SK-N-SH (cell line): Measurements from ENCODE around the gene BORCS5. TPM values are rescaled to one million over a fixed set of nuclear protein-coding genes. Genes with fewer than 3 reads are reported as not detected.
"Not testable (repeated sequence)": the region's sequence is repeated elsewhere in the genome, so short reads cannot be mapped to it uniquely, and the experiment has no call there.

Experiments used
- CTCF ChIA-PET: fragments of 300-600, 350-600 bp; formaldehyde crosslinking; extraction: SDS; loops from one replicate; lab custom pipeline; 2021; lab: Yijun Ruan, JAX
- POLR2A ChIA-PET: fragments of 350-600 bp; sonication (Branson Sonifier 250); formaldehyde crosslinking; extraction: SDS; loops from one replicate; lab custom pipeline; 2020; ENCODE audit warnings: antibody characterized with exemption, inconsistent platforms; lab: Yijun Ruan, JAX
- DNase-seq: peaks from one replicate; pipeline ENCODE4 v3.0.0; 2012
- H2AFZ ChIP-seq: fragments of 200-600 bp; sonication (generic); 2 replicates; pipeline ENCODE4 v1.8.1; 2016; ENCODE audit warnings: antibody characterized with exemption, mild to moderate bottlenecking, low read depth
- H3F3A ChIP-seq: fragments of 200-600 bp; sonication (generic); replicated peaks from 2 replicates; pipeline ENCODE3; 2016; ENCODE audit warnings: antibody characterized with exemption, mild to moderate bottlenecking; ENCODE audit not compliant: insufficient read depth
- H3K27ac ChIP-seq, 2 experiments: fragments of 200-500 bp in 1 of 2; fragments of 200-600 bp in 1 of 2; sonication (Bioruptor generic) in 1 of 2; sonication (generic), shearing (Covaris generic) in 1 of 2; 2 replicates each; pipeline versions ENCODE4 v1.5.1 to v1.6.1; 2014 to 2016; ENCODE audit warnings: low read depth in 2 of 2, inconsistent platforms in 1 of 2, low read length in 1 of 2, mild to moderate bottlenecking in 1 of 2, mixed read lengths in 1 of 2
- H3K27me3 ChIP-seq: fragments of 200-600 bp; sonication (generic), shearing (Covaris generic); 2 replicates; pipeline ENCODE4 v1.6.1; 2016; ENCODE audit warnings: mixed run types; ENCODE audit not compliant: insufficient read depth
- H3K36me3 ChIP-seq, 2 experiments: fragments of 200-500 bp in 1 of 2; fragments of 200-600 bp in 1 of 2; sonication (Bioruptor generic) in 1 of 2; sonication (generic) in 1 of 2; replicated peaks in 1 of 2; 2 replicates each; pipeline versions ENCODE3 to v1.5.1; 2014 to 2016; ENCODE audit warnings: low read length in 1 of 2, mild to moderate bottlenecking in 1 of 2; ENCODE audit not compliant: insufficient read depth in 2 of 2, control insufficient read depth in 1 of 2
- H3K4me1 ChIP-seq, 2 experiments: fragments of 200-500 bp in 1 of 2; fragments of 200-600 bp in 1 of 2; sonication (Bioruptor generic) in 1 of 2; sonication (generic), shearing (Covaris generic) in 1 of 2; 2 replicates each; pipeline versions ENCODE4 v1.5.1 to v1.6.1; 2014 to 2016; ENCODE audit warnings: low read depth in 1 of 2, low read length in 1 of 2, mixed run types in 1 of 2; ENCODE audit not compliant: insufficient read depth in 2 of 2, control insufficient read depth in 1 of 2
- H3K4me2 ChIP-seq: fragments of 200-600 bp; sonication (generic), shearing (Covaris generic); 2 replicates; pipeline ENCODE4 v1.6.1; 2017; ENCODE audit warnings: mixed run types
- H3K4me3 ChIP-seq, 2 experiments: fragments of 200-500 bp in 1 of 2; fragments of 200-600 bp in 1 of 2; sonication (Bioruptor generic) in 1 of 2; sonication (generic), shearing (Covaris generic) in 1 of 2; 2 replicates each; pipeline versions ENCODE4 v1.5.1 to v1.8.1; 2014 to 2016; ENCODE audit warnings: low read depth in 2 of 2, inconsistent platforms in 1 of 2, low read length in 1 of 2, mild to moderate bottlenecking in 1 of 2, mixed read lengths in 1 of 2, moderate library complexity in 1 of 2
- H3K79me2 ChIP-seq: fragments of 200-600 bp; sonication (generic); 2 replicates; pipeline ENCODE4 v1.8.1; 2017; ENCODE audit warnings: mild to moderate bottlenecking; ENCODE audit not compliant: insufficient read depth
- H3K9ac ChIP-seq: fragments of 200-600 bp; sonication (generic); 2 replicates; pipeline ENCODE4 v1.6.1; 2017; ENCODE audit warnings: mixed run types
- H3K9me2 ChIP-seq: fragments of 200-600 bp; sonication (generic); 2 replicates; pipeline ENCODE4 v1.6.1; 2017; ENCODE audit warnings: mixed run types
- H3K9me3 ChIP-seq: fragments of 200-600 bp; sonication (generic); 2 replicates; pipeline ENCODE4 v1.6.1; 2017; ENCODE audit warnings: mixed run types, mild to moderate bottlenecking, moderate library complexity
- H4K20me1 ChIP-seq: fragments of 200-600 bp; sonication (generic); 2 replicates; pipeline ENCODE4 v1.6.1; 2017; ENCODE audit warnings: mild to moderate bottlenecking, mixed run types; ENCODE audit not compliant: insufficient read depth
- CTCF ChIP-seq: fragments of 200-600 bp; sonication (generic); IDR thresholded peaks from 2 replicates; pipeline ENCODE4 v1.6.1; 2017; ENCODE audit warnings: antibody characterized with exemption, mild to moderate bottlenecking, moderate library complexity
- EZH2phosphoT487 ChIP-seq: fragments of 200-600 bp; sonication (generic); IDR thresholded peaks from 2 replicates; pipeline ENCODE4 v1.6.1; 2017; ENCODE audit warnings: low read depth, mixed run types, mild to moderate bottlenecking, antibody characterized with exemption, moderate library complexity, borderline replicate concordance
- FOSL2 ChIP-seq: IDR thresholded peaks from 2 replicates; pipeline ENCODE4 v1.4.0; 2012; ENCODE audit warnings: low read depth, mild to moderate bottlenecking, moderate library complexity, borderline replicate concordance
- FOXM1 ChIP-seq: IDR thresholded peaks from 2 replicates; pipeline ENCODE4 v1.4.0; 2012; ENCODE audit warnings: low read depth, mild to moderate bottlenecking
- JUND ChIP-seq: IDR thresholded peaks from 2 replicates; pipeline ENCODE4 v1.4.0; 2012
- MAX ChIP-seq: IDR thresholded peaks from 2 replicates; pipeline ENCODE4 v1.4.0; 2012; ENCODE audit warnings: low read depth
- MXI1 ChIP-seq: IDR thresholded peaks from 2 replicates; pipeline ENCODE4 v1.6.1; 2012; ENCODE audit warnings: mild to moderate bottlenecking, low read depth, low read length, improper control_type of control experiment
- RAD21 ChIP-seq: IDR thresholded peaks from 2 replicates; pipeline ENCODE4 v1.6.1; 2012; ENCODE audit warnings: mild to moderate bottlenecking, low read length
- TAF1 ChIP-seq: IDR thresholded peaks from 2 replicates; pipeline ENCODE4 v1.6.1; 2012; ENCODE audit warnings: low read depth, mild to moderate bottlenecking, low read length, moderate library complexity, borderline replicate concordance
- WGBS: methylation state at CpG from one replicate; pipeline ENCODE4 v1.1.6; 2017; ENCODE audit warnings: low lambda C conversion rate; 5-methylcytosine and 5-hydroxymethylcytosine counted together
- polyA plus RNA-seq, 3 experiments: library from polyadenylated mRNA; depleted of rRNA; stranded (reverse); fragments of >200 nt; gene quantifications; 2 replicates each; pipeline ENCODE4 v1.2.3, GENCODE V29; 2012
- TF ChIP-seq, protein P1 (sequence below): IDR thresholded peaks from 2 replicates; pipeline ENCODE4; 2012
- TF ChIP-seq, protein P2 (sequence below): fragments of 150-350 bp; IDR thresholded peaks from 2 replicates; pipeline ENCODE4 v1.6.1; 2017; ENCODE audit warnings: antibody characterized with exemption, low read length, low read depth, borderline replicate concordance

Gene BORCS5
- polyA plus RNA-seq, 1 of the 3 experiments (the other 2 are of a cell fraction), result 16.3 TPM

DNA sequence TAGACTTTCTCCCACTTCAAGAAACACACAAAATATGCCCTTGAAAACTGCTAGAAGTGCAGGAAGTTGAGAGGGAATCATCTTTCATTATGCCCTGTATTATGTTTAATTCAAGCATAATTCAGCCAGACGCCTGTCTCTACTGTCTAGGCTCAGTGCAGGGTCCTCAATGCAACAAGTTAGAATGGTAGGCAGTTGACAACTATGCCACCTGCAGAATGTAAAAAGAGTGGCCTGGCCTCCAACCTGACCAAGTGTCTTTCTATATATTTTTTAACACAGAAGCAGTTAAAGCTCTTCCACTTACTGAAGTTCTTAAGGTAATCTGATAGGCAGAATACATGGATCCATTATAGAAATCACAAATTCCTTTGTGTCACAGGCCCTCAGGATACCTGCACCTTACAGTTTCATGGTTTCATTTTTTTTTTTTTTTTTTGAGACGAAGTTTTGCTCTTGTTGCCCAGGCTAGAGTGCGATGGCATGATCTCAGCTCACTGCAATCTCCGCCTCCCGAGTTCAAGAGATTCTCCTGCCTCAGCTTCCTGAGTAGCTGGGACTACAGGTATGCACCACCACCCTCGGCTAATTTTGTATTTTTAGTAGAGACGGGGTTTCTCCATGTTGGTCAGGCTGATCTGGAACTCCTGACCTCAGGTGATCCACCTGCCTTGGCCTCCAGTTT is 145.4 kb downstream of the BORCS5 start:
- H3K27me3 ChIP-seq, H3K27ac ChIP-seq, H3K4me3 ChIP-seq, H3K36me3 ChIP-seq, H3K9me3 ChIP-seq, H2AFZ ChIP-seq, H3K9me2 ChIP-seq, H3K4me2 ChIP-seq, H4K20me1 ChIP-seq, H3K9ac ChIP-seq, DNase-seq, POLR2A ChIA-PET: not testable (repeated sequence)
- TF ChIP-seq, protein P1, sequence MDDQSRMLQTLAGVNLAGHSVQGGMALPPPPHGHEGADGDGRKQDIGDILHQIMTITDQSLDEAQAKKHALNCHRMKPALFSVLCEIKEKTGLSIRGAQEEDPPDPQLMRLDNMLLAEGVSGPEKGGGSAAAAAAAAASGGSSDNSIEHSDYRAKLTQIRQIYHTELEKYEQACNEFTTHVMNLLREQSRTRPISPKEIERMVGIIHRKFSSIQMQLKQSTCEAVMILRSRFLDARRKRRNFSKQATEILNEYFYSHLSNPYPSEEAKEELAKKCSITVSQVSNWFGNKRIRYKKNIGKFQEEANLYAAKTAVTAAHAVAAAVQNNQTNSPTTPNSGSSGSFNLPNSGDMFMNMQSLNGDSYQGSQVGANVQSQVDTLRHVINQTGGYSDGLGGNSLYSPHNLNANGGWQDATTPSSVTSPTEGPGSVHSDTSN, result 0 out of 2 replicates have a peak, but pooled peaks have one; percentile 5
- peaks cover 85% of the 10 kb centered on the region for H3K79me2 ChIP-seq
- peaks cover 28% of the 10 kb centered on the region for H3F3A ChIP-seq
- H3K4me1 ChIP-seq, result peaks cover 15 to 29% of the 10 kb centered on the region in 2 experiments
- WGBS, result 92% methylated on average over 7 of the region's 7 CpGs
- CTCF ChIA-PET, result interaction anchor here (1.8 to 3.1 kb wide), 2 partner anchors 61 to 117 kb away, joined by 4 to 10 read pairs; partner anchors contain the start of gene DUSP16

DNA sequence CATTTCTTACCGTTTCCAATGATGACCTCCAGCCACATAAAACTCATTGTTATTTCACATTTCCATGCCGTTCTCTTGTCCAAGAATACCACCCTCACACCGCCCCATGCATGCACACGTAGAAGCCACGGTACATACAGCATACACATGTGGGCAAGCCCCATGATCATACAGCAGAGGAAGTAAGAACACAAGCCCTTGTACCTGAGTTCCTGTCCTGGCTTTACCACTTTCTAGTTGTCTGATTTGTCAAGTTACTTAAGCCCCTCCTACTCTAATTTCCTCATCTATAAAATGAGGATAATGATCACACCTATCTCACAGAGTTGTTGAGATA is 145.9 kb downstream of the BORCS5 start:
- POLR2A ChIA-PET, result no interaction called here
- WGBS, result 96% methylated on average over 5 of the region's 5 CpGs
- peaks cover 20 to 29% of the 10 kb centered on the region in 2 experiments for H3K4me1 ChIP-seq

More for the DNA sequence above, 145.9 kb downstream of the BORCS5 start:
- peaks cover 0 to 5% of the 10 kb centered on the region in 2 experiments for H3K36me3 ChIP-seq
- peaks cover 28% of the 10 kb centered on the region for H3F3A ChIP-seq
- no peaks in the 10 kb centered on the region for H3K9me3 ChIP-seq
- H3K4me3 ChIP-seq, result no peak overlapping the region
- no peaks in the 10 kb centered on the region for H3K9me2 ChIP-seq
- no peaks in the 10 kb centered on the region for H3K27me3 ChIP-seq
- no peak for DNase-seq
- no peak overlapping the region for H3K4me2 ChIP-seq
- CTCF ChIA-PET, result interaction anchor here (0.6 to 3.1 kb wide), 4 partner anchors 61 to 506 kb away, joined by 3 to 10 read pairs (median 4); partner anchors contain the start of gene DUSP16
- no peak overlapping the region for H3K9ac ChIP-seq
- TF ChIP-seq TAF1 (no peak), FOSL2 (no peak), CTCF (no peak), RAD21 (no peak), JUND (no peak), EZH2phosphoT487 (no peak), FOXM1 (no peak), MAX (no peak), MXI1 (no peak)
- TF ChIP-seq, protein P2, sequence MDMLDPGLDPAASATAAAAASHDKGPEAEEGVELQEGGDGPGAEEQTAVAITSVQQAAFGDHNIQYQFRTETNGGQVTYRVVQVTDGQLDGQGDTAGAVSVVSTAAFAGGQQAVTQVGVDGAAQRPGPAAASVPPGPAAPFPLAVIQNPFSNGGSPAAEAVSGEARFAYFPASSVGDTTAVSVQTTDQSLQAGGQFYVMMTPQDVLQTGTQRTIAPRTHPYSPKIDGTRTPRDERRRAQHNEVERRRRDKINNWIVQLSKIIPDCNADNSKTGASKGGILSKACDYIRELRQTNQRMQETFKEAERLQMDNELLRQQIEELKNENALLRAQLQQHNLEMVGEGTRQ, result no peak
- peaks cover 90% of the 10 kb centered on the region for H3K79me2 ChIP-seq
- H2AFZ ChIP-seq, result no peak overlapping the region
- H3K27ac ChIP-seq, result no peak overlapping the region
- H4K20me1 ChIP-seq, result no peaks in the 10 kb centered on the region
